GM21529 (cell line): ENCODE results near the gene KPNA6.

ENCODE experiments used
- ATAC-seq: cut with Tn5 transposase; IDR thresholded peaks from one replicate; pipeline ENCODE4 v1.9.1; 2021; ENCODE audit not compliant: unreplicated experiment

KPNA6 gene

DNA sequence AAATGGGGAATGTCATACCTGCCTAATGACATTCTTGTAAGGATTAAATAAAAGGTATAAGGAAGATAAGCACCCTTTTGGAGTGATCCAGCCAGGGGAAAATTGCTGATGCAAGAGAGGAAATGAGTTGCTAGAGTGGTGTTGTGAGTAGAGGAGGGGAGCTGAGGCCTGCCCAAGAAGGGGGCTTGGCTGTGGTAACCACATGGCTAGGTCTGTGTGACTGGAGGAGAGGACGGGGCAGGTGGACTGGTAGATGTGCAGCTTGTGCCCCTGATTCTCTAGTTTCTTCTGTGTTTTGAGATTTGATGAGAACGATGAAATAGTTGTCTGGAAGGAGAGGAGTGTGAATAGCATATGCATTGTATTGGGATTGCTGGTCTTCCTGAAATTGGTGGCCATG lies 78.2 kb downstream of the KPNA6 start:
- ATAC-seq = no peak

DNA sequence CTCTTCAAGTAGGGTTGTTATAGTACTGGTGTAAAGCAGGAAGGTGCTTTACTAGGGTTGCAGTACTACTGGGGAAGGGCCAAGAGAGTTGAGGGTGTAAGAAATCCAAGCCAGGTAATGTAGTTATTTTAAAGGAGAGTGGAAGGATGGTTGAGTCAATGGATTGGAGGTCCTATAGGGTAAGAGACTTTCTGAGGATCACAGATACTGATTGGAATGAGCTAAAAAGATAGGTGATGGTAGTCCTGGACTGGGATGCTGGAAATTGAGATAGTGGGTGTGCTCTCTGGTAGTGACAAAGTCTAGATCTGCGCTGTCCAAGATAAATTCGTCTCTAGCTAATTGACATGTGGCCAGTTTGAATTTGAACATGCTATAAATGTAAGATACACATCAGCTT lies 78.6 kb downstream of the KPNA6 start:
- no peak for ATAC-seq

DNA sequence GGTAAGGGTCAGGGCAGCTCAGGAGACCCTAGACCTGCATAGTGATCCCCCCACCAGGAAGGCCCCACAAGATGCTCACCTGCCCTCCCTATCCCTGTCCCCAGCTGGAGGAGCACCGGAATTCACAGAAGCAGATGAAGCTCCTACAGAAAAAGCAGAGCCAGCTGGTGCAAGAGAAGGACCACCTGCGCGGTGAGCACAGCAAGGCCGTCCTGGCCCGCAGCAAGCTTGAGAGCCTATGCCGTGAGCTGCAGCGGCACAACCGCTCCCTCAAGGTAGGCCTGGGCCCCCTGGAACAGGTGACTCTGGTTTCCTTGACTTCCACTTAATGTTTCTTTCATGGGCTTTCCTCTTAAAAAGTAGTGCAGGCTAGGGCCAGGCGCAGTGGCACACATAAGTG lies 80.0 kb downstream of the KPNA6 start:
- no peak for ATAC-seq

DNA sequence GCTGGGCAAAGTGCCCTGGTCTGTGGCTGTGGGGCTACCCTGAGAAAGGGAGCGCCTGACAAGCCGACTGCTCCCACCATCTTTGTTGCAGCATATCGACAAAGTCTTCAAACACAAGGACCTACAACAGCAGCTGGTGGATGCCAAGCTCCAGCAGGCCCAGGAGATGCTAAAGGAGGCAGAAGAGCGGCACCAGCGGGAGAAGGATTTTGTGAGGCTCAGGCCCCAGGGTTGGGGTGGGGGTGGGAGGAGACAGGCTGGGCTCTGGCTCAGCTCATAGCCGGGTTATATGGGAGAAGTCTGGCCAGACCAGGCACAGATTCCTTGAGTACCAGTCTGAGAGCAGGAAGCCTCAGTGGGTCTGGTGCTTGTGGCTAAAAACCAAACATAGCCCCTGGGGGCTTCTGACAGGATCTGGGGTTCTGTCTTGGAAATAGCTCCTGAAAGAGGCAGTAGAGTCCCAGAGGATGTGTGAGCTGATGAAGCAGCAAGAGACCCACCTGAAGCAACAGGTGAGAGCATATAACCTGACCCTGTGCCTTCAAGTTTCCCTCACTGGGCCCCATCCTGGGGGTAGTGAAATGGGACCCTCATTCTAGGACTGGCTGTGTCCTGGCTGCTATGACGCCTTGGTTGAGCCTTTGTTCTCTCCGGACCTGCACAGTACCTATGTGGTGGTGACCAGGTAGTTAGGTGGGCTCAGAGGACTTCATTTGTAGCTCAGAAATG lies 84.5 kb downstream of the KPNA6 start:
- no peak for ATAC-seq

DNA sequence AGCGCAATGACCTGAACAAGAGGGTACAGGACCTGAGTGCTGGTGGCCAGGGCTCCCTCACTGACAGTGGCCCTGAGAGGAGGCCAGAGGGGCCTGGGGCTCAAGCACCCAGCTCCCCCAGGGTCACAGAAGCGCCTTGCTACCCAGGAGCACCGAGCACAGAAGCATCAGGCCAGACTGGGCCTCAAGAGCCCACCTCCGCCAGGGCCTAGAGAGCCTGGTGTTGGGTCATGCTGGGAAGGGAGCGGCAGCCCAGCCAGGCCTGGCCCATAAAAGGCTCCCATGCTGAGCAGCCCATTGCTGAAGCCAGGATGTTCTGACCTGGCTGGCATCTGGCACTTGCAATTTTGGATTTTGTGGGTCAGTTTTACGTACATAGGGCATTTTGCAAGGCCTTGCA lies 87.1 kb downstream of the KPNA6 start:
- ATAC-seq = no peak

DNA sequence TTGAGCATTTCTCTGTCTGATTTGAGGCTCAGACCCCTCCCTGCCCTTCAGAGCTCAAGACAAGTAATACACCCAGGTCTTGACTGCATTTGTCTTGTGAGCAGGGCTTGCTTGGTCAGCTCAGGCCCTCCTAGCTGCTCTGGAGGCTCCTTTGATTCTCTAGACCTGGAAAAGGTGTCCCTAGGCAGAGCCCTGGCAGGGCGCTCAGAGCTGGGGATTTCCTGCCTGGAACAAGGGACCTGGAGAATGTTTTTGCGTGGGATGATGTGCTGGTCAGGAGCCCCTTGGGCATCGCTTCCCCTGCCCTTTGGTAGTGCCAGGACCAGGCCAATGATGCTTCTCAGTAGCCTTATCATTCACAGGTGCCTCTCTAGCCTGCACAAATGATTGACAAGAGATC lies 87.7 kb downstream of the KPNA6 start:
- ATAC-seq = no peak

DNA sequence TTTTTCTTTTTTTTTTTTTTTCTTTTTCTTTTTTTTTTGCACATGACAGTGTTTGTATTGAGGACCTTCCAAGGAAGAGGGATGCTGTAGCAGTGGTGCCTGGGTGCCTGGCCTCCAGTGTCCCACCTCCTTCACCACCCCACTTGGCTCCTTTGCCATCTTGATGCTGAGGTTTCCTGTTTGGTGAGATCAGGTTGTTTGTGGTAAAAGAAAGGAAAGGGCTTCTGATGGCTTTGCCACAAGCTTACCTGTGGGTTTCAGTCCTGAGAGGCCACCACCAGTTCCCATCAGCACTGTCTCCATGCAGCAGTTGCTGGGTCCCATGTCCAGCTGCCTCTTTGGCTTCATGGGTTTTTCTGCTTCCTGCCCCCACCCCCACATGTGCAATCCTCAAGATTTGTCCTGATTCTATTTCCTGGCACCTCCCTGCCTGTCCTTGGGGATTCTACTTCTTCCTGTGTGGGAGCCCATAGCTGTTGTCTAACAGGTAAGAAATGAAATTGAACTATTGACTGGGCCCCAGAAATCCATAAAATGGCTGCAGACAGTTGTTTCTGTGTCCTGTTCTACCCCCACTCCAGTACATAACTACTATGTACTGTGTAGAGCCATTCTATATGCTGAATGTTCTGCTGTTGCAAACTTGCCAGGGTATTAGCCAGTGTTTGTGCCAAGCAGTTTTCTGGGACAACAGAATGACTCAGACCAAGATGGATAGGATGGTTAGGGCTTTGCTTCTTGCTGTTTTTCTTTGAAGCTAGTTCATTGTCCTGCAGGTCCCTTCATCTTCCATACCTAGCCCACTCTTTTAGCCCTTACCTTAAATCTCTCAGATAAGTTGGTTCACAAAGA lies 88.3 kb downstream of the KPNA6 start:
- no peak for ATAC-seq

DNA sequence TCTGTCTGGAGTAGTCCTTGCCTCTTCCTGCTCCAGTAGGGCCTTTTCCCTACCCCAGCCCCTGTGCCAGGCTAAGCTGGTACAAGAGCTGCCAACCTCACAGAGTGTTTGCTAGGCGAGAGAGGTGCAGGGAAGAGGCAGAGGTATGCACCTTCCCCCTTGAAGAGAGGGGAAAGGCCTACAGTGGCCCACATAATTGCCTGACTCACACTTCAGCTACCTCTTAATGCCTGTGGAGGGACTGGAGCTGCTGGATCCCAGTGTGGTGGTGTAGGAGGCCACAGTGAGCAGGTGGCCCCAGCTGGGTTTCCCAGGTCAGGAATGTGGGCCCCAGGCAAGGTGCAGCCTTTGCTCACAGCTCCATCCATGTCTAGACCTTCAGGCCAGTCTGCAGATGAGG lies 89.2 kb downstream of the KPNA6 start:
- ATAC-seq = no peak

DNA sequence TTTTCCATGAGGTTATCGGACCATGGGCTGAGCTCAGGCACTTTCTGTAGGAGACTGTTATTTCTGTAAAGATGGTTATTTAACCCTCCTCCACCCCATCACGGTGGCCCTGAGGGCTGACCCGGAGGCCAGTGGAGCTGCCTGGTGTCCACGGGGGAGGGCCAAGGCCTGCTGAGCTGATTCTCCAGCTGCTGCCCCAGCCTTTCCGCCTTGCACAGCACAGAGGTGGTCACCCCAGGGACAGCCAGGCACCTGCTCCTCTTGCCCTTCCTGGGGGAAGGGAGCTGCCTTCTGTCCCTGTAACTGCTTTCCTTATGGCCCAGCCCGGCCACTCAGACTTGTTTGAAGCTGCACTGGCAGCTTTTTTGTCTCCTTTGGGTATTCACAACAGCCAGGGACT lies 90.0 kb downstream of the KPNA6 start:
- ATAC-seq = no peak

DNA sequence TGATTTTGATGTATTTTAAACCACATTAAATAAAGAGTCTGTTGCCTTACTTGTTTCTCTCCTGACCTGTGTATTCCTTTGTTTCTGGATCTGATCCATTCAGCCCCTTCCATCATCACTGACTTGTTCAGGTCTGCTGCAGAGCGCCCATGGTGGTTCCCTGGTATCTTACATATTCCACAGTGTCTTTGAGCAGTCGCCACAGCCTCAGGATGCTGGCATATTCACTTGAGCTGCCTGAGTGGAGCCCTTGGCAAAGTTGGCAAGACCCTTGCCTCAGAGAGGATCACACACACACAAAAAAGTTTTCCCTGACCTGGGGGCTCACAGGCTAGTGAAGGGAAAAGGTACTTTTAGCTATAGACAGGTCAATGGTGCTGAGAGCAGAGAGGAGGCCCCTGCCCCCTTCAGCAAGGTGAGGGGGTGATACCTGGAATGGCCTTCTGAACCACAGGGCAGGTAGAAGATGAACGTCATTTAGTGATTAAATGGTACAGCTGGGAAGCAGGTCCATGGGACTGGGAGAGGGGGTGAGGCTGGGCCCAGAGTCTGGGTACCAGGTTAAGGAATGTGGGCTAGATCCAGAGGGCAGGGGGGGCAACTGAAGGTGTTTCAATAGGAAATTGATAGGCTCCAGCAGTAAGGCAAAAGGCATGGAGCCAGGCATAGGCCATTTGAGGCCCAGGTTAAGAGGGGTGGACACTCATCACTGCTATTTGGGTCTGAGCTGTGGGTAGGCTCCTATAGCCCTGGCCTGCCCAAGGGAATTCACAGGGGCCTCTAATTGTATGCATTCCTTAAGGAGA lies 90.6 kb downstream of the KPNA6 start:
- ATAC-seq = no peak

DNA sequence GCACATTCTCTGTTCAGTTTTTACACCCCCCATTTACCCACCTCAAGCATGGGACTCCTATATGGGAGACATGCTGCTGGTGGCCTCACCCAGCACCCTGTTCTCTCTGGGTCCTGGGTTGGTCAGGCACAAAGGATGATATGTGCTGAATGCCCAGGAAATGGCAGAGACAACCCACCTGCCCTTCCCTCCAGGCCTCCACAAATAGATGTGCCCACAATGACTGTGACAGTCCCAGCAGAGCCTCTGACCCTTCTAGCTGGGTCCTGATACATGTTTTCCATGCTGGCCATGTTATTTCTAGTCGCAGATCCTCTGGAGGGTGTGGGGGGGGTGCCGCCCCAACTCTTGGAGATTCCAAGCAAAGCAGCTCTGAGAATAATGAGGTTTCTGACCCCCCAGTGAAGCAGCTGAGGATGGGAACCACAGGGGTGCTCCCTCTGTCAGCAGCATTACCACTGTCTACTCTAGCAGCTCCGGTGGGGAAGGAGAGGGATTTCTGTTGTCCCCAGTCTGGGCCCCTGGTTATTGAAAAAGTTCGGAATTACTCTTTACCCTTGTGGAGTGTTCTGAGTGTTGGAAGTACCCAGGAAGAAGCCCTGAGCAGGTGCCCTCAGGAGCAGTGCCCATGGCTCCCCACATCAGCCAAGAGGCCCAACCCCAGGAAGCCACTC lies 91.3 kb downstream of the KPNA6 start:
- no peak for ATAC-seq

DNA sequence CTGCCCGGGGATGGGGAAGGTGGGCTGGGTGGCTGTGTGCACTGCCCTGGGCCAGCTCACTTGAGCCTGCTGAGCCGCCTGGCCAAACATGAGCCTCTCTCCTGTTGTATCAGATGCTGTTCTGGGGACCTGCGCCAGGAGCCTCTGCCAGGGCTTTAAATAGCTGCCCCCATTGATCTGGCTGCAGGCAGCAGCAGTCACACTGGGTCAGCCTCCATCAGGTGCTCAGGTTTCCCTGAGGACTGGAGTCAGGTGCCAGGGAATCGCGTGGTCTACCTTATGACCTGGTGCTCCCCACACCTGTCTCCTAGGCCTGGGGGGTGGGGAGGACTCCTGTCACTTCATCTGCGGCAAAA lies 91.8 kb downstream of the KPNA6 start:
- no peak for ATAC-seq

DNA sequence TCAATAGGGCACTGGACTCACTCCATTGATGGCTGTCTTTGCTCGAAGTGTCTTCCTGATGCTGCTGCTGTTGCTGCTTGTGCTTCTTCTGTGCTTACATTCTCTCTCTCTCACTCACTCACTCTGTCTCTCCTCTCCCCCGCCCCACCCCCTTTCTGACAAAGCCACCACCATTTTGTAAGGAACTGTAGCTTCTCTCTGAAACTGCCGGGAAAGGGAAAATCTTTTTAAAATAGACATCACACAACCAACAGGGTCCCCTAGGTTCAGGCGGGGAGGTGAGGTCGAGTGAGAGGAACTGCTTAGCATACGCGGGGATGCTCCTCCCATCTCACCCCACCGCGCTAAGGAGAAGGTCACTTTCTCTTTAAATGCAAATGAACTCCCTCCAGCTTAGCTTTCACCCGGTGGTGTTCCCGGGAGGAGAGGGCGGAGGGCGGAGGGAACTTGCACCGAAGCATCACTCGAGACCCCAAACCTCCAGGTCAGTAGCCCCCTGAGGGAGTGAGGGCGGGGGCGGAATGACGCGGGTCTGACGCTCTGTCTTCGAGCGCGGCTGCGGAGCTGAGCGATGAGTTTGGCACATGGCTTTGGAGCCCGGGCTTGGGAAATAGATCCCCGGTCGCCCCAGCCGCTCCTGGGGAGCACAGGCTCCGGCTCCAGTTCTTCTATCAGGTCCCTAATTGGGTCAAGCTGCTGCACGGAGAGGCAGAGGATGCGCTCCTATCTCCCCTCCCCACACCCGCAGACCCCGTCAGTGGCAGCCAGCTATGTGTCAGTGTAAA lies 92.6 kb downstream of the KPNA6 start, which contains the start of gene CCDC28B:
CCDC28B (plus strand) TSS at position 370 of the 785 bp plus-strand sequence. CDS start 1,341 bp downstream, outside the sequence.
- ATAC-seq = peak; percentile 42

DNA sequence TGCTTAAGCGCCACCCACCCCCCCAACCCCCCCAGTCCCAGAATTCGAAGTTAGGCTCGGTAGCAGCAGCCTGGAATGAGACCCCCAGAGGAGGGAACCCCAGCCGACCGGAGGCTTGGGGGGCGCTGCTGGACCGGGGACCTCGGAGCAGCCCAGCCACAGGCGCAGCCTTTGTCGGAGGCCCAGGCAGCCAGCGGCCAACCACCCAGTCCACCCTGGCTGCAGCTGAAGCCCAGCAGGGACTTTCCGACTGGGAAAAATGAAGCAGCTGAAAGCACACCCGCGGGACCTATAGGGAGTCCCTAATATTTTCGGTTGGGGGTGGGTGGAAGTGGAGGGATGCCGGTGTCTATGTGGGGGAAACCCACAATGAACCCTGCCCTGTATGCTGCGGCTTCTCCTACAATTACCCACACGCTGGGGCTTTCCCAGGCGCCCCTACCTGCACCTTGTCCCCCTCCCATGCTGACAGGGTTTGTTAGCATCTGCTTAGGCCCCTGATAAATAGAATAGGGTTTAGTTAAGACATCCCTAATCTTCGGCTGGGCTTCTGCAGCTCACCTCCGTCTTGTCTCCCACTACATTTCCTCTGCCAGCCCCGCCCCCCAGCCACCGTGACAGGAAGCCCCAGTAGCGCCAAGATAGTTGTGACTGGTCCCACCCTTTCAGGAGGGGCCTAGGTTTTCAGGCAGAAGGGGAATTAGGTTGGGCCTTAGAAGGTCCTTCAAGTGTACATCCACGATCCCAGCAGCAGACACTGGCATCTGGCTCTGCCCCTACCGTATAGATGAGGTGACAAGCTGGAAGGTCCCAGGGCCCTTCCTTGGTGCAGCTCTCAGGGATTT lies 93.4 kb downstream of the KPNA6 start:
- ATAC-seq = peak; percentile 38

DNA sequence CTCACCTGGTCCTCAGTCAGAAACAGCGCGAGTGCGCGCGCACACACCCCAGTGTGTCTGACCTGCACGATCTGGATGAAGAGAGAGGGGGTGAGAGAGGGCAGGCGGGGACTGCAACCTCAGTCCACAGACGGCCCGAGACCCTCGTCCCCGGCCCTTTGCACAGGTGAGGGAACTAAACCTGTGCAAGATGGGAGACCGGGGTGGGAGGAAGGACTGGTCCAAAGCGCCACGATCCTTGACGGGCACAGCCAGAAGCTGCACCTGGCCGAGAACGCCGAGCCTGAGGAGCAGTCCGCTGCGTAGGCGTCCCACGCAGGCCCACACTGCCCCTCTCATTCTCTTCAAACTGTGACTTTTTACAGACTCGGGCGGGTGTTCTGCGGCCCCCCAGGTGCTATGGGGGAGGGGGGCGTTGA lies 97.1 kb downstream of the KPNA6 start:
- ATAC-seq = no peak

DNA sequence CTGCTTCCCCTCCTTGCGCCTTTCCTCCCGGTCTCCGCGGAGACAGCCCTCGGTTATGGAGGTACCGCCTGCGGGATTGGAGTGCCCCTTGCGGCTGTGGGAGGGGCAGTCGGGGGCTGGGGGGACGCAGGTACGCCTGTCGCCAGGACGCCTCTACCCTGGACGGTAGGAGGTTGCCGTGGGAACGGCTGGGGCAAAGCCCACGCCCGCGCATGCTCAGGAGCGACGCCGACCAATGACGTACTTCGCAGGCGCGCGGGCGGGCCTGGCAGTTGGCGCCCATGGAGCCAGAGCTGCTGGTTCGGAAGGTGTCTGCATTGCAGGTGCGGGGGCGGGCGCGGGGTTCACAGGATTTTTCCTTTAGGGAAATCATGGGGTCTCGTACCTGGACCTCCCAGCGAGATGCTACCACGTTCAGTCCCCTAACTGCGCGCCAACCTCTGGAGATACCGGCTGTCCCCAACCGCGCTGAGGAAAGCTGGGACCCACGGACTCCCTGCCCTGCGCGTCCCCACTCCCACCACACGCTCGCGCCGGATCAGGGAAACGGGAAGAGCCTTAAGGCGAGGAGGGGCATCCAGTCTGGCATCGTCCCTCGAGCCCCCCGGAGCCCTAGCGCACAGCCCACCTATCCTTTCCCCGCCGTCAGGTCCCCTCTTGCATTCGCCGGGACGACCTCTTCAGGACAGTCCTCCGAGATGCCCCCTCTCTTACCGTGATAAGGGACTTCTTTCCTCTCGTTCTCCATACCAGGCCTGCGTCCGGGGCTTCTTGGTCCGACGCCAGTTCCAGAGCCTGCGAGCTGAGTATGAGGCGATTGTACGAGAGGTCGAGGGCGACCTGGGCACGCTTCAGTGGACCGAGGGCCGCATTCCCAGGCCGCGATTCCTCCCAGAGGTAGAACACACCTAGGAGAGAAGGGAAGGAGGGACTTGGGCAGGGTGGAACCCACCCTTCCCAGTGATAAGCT lies 97.8 kb downstream of the KPNA6 start, which contains the start of gene IQCC:
IQCC (plus strand) TSS at position 271 of the 970 bp plus-strand sequence; CDS start at position 282, 11 bp downstream.
- ATAC-seq = peak; percentile 48

DNA sequence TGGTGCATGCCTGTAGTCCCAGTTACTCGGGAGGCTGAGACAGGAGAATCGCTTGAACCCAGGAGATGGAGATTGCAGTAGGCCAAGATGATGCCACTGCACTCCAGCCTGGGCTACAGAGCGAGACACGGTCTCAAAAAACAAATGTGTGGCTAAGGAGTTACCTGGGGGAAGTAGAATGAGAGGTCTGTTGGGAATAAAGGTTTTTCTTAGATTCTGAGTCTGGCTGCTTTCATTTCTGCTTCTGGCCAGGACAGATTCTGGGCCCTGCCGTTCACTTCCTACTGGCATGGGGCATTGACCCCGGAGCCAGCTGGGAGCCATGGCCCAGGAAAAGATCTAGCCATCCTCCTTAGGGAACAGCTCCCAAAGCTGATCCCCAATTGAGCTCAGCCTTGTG lies 100.6 kb downstream of the KPNA6 start:
- no peak for ATAC-seq

DNA sequence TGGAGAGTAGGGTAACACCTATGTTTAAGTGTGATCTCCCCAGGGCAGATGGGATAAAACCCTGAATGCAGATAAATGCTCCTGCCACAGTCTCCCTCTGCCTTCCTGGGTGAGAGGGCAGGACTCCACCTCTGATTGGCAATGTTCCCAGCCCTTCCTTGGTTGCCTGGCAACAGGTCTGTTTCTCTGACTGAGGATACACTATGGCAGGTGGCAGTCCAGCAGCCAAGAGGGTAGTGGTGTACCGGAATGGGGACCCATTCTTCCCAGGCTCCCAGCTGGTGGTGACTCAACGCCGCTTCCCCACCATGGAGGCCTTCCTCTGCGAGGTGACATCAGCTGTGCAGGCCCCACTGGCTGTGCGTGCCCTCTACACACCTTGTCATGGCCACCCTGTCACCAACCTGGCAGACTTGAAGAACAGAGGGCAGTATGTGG lies 101.1 kb downstream of the KPNA6 start, which contains the start of gene DCDC2B:
DCDC2B (plus strand) TSS at position 199 of the 438 bp plus-strand sequence; CDS start at position 204, 5 bp downstream.
- ATAC-seq = no peak
